HG03558 (cell line): ENCODE measurements around the gene USP49.

Experiments
- ATAC-seq: cut with Tn5 transposase; IDR thresholded peaks from one replicate; pipeline ENCODE4 v1.9.1; 2021; ENCODE audit warnings: moderate number of reproducible peaks; ENCODE audit not compliant: unreplicated experiment; ENCODE audit errors: extremely low read depth

The USP49 gene

DNA sequence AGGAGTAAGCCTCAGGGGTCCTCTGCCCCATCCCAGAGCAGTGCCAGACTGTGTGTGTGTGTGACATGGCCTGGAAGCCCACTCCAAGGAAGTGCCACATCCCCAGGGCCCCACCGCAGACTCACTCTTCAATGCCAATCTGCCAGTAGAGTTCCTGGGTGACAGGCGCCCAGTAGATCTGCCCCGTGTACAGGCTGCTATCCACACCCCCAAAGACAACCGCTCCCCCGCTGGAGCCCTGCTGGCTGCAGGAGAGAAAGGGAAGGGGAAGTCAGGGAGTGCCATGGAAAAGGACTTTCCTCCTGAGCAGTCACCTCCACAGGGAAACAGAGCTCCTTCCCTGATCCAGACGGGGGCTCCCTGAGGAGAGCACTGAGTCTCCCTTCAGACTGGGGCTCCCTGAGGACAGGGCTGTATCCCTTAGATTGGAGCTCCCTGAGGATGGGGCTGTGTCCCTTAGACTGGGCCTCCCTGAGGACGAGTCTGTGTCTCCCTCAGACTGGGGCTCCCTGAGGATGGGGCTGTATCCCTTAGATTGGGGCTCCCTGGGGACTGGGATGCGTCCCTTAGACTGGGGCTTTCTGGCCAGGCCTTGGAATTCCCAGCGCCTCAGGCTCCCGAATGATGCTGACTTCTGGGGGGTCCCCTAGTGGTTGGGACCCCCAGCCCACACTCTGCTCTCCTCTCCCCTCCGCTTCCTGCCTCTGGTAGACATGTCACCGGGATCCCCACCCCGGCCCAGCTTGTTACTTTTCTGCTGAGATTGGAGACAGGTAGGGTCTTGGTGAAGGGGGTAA lies 154.6 kb downstream of the USP49 start:
- ATAC-seq = no peak
